TTC549 (cell line): ENCODE measurements around the gene DENND1C.
A peak's percentile ranks its signal among the peaks of the same experiment; 100 is the strongest.

Source experiments
- FAIRE-seq: peaks from 2 replicates; lab custom pipeline; 2012; peaks lifted over from hg19 to GRCh38; lab: Jason Lieb, UNC

Gene DENND1C

DNA sequence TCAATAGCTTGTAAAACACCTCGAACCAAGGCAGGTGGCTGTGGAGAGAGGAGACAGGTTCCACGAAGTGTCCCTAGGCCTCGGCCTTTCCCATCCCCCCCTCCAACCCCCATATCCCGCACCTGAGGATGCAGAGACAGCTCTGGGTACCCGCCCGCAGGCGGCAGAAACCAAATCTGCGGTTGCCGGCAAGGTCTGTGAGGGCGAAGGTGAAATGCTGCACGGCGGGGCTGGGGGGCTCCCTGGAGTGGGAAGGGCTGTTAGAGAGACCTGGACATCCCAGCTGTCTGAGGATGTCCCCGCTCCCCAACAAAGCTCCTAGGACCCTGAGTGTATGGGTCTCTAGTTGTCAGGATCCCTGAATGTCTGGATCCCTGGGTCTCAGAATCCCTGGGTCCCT is 2.8 kb downstream of the DENND1C start:
- FAIRE-seq, result no peak

DNA sequence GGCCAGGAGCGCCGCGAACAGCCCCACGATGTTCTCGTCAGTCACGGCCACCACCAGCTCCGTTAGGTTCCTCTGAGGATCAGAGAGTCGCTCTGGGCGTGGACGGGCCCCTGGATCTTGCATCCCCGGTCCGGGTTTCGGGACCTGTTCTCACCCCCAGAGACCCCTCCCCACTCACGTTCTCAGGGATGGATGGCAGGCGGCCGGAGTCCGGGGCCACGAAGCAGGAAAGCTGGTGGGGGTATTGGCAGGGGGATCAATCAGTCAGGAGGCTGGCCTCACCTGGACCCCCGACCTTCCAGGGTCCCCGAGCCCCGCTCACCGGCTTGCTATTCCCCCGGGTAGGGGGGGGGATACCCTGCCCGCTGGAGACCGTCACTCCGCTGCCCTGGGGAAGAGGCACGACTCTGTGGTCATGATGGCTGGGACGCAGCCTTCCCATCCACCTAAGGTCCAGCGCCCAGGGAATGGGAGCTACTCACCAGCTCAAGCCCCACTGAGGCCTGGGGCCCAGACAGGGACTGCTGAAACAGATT is 4.6 kb downstream of the DENND1C start:
- FAIRE-seq, result no peak

GRCh38 chr19:6476155-6476895 is 5.3 kb downstream of the DENND1C start:
- FAIRE-seq, result no peak

DNA sequence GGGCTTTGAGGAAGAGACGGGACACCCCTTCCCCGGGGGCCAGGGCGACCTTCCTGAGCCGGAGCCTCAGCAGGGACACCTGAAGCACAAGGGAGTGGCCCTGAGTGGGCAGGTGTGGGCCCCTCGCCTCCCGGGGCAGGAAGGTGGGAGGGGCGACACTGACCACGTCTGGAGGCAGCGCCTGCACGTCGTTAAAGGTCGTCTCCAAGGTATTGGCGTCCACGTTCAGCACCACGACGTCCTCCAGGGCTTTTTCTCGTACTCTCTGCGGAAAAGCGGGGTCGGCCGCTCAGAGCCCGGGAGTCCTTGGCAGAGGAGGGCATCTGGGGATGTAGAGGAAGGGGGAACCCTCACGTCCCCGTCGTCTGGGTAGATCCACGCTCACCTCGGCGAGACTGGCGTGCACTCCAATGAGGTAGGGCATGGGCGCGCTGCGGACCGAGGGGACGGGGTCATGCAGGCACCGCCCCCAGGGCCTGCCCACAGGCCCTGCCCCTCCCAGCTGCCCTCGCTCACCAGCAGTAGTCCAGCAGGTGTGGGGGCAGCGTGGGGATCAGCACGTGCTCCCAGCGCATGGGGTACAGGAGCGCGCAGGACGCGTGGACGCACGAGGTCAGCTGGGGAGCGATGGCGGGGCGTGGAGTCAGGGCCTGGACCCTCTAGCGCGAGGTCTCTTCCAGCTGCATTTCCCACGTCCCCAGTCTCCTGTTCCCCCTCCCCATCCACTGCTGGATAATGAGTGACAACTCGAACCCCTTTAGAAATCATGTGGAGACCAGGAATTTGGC is 6.1 kb downstream of the DENND1C start:
- no peak for FAIRE-seq

DNA sequence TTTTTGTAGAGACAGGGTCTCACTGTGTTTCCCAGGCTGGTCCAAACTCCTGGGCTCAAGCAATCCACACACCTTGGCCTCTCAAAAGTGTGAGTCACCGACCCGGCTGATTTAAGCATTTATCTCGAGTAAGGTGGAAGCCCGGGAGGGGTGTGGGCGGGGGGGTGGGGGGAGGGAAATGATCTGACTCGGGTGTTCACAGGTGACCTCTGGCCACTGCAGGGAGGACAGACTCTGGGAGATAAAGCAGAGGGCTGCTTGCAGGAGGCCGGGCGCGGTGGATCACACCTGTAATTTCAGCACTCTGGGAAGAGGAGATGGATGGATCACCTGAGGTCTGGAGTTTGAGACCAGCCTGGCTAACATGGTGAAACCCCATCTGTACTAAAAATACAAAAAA is 7.9 kb downstream of the DENND1C start:
- no peak for FAIRE-seq

DNA sequence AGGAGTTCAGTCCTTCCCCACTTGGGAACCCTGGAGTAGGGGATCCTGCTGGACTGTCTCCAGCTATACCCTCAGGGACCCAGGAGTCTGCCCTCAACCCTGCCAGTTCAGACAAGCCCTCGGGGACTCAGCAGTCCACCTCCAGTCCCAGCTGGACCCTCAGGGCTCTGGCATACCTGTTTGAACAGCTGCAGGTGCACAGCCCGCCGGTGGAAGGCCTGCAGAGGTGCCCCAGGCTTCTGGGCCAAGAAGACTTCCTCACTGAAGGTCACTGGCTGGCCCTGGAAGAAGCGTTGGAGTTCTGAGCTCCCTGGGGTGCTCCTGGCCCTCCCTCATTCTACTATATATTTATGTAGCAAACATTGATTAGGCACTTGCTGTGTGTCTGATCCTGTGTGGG is 8.9 kb downstream of the DENND1C start:
- FAIRE-seq, result no peak

GRCh38 chr19:6471076-6471475 is 10.5 kb downstream of the DENND1C start:
- FAIRE-seq, result no peak

- no peak for FAIRE-seq
Measured at GRCh38 chr19:6470173-6470572, 11.4 kb downstream of the DENND1C start.

GRCh38 chr19:6467384-6467783 is 14.2 kb downstream of the DENND1C start:
- FAIRE-seq, result no peak

DNA sequence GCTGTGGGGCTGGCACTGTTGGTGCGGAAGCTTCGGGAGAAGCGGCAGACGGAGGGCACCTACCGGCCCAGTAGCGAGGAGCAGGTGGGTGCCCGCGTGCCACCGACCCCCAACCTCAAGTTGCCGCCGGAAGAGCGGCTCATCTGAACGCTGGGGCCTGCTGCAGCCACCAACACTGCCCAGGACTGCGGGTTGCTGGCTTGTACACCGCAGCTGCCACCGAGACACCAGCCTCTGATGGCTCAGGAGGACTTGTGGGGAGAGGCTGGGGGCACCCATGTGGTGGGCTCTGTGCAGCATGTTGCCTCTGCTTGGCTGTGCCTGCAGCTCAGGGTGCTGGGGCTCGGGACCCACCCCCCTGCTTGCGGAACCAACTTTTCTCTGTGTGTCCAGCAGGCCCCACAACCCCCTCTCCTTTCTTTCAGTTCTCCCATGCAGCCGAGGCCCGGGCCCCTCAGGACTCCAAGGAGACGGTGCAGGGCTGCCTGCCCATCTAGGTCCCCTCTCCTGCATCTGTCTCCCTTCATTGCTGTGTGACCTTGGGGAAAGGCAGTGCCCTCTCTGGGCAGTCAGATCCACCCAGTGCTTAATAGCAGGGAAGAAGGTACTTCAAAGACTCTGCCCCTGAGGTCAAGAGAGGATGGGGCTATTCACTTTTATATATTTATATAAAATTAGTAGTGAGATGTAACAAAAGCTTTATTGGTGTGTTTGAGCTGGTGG is 14.9 kb downstream of the DENND1C start:
- no peak for FAIRE-seq

DNA sequence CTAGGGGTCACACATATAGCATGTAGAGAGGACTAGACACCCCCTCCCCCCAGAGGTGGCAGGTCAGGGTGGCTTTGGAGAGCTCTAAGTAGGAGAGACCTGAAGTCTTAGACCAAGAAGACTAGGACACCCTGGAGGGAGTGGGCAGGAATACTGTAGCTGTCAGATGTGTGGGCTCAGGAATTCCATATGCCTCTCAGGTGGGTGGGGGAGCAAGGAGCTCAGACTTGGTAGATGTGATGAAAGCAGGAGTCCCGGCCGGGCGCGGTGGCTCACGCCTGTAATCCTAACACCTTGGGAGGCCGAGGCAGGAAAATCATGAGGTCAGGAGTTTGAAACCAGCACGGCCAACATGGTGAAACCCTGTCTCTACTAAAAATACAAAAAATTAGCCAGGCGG is 15.9 kb downstream of the DENND1C start:
- FAIRE-seq, result no peak

DNA sequence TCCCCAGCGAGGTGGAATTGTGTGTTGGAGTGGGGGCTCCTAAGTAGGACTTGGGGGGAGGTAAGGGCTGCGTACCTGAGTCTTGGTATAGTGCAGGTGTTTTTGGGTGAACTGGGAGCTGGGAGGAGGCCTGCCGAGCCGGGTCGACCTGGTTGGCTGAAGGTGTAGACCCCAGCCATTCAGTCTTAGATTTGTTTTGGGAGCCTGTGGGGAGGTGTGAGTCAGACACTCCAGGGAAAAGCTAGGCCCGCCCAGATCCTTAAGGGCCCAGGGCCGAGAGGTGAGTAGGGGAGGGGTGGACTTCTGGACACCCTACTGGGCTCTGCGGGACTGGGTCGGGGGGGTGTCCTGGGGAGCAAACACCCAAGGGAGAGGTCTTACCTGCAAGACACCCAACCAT is 16.6 kb downstream of the DENND1C start:
- FAIRE-seq, result no peak

- FAIRE-seq, result no peak
Measured at GRCh38 chr19:6464070-6464873, 17.3 kb downstream of the DENND1C start, which contains the start of gene CRB3. Gene CRB3 (plus strand): TSS chr19:6464271. CDS start chr19:6464702, 431 bp downstream.

DNA sequence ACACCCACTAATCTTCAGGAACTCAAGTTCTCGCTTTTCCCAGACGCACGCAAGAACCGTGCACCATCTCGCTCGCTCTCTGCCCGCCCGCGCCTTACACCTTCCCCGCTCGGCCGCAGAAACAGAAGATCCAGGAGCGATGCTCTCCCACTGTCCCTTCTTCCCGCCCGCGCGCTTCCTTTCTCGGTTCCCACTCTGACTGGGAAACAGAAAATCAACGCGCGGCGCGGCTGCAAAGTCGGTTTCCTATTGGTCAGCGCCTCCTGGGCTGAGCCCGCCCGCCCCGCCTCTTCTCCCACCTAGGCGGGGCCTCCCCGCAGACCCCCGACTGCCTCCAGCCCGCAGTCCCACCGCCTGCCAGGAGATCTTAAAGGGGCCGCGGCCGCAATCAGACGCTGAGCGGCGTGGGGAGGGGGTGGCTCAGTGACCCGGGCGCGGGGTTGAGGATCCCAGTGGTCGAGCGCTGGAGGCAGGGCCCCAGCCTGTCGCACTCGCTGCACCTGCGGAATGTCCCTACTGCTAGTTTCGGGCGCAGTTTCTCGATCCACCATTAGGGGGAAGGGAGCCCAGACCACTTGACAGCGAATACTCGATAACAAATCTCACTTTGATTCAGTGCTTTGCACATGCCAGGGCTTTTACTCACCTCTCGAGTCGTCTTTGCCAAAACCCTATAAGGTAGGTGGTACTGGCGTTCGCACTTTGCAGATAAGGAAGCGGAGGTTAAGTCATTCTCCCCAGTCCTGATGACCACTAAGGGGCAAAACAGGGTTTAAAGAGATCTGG is 21.3 kb downstream of the DENND1C start:
- peak; percentile 90 for FAIRE-seq

GRCh38 chr19:6459262-6460098 is 22.1 kb downstream of the DENND1C start, which contains the start of gene SLC25A23:
Gene SLC25A23 (minus strand): TSS chr19:6459792. CDS start chr19:6459628, 164 bp downstream.
- no peak for FAIRE-seq

GRCh38 chr19:6458695-6459261 is 22.8 kb downstream of the DENND1C start:
- no peak for FAIRE-seq

DNA sequence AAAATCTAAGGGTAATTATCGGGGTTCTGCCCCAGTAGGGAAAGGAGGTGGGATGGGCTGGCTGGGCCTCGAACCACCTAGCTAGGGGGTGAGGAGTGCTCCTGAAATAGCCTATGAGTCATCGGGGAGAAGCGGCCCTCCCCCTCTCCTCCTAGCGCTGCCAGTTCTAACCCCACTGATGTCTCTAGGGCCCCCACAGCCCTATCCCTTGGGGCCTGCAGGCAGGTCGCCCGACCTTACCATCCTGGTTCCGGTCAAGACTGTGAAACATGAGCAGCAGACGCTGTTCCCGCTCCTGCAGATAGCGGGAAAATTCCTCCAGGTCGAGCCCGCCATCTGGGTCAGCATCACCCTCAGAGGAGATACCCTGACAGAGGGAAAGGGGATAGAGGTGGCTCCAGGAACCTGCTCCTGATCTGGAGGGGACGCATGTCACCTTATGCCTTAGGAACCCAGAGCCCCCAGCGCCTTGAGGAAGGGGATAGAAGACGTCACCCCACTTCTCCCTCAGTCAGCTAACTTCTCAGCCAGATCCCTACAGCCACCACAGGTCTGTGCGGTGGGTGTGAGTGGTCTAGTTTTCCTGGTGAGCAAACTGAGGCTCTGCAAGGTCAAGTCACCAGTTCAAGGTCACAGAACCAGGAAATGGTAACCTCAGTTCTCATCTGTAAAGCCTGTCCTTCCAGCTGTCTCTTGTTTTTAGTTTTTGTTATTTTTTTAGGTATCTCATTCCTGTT is 23.5 kb downstream of the DENND1C start:
- no peak for FAIRE-seq

- no peak for FAIRE-seq
Measured at GRCh38 chr19:6455924-6456323, 25.7 kb downstream of the DENND1C start.
